Endodermal cell (in vitro differentiated cells): ENCODE results near the gene STEAP1B. TPM values are rescaled to one million over a fixed set of nuclear protein-coding genes. Genes with fewer than 3 reads are reported as not detected.

ENCODE experiments used
- DNase-seq: peaks from one replicate; pipeline ENCODE4 v3.0.0-alpha.2; 2017
- H3K27ac ChIP-seq: 2 replicates; pipeline ENCODE4 v1.5.1; 2013; ENCODE audit warnings: mild to moderate bottlenecking, low read depth, low read length, moderate library complexity
- H3K27me3 ChIP-seq: 2 replicates; pipeline ENCODE4 v1.6.1; 2013; ENCODE audit warnings: mild to moderate bottlenecking, low read length, moderate library complexity; ENCODE audit not compliant: insufficient read depth, control insufficient read depth, poor library complexity, severe bottlenecking
- H3K36me3 ChIP-seq: 2 replicates; pipeline ENCODE4 v1.7.0; 2013; ENCODE audit warnings: mild to moderate bottlenecking, low read length, moderate library complexity; ENCODE audit not compliant: control insufficient read depth, insufficient read depth
- H3K4me1 ChIP-seq: one replicate; pipeline ENCODE4 v1.7.0; 2013; ENCODE audit warnings: low read length; ENCODE audit not compliant: control insufficient read depth, insufficient read depth
- H3K4me3 ChIP-seq: 2 replicates; pipeline ENCODE4 v1.5.1; 2013; ENCODE audit warnings: mild to moderate bottlenecking, low read length, moderate library complexity
- H3K9ac ChIP-seq: 2 replicates; pipeline ENCODE4 v1.6.1; 2013; ENCODE audit warnings: mild to moderate bottlenecking, low read length, moderate library complexity; ENCODE audit not compliant: poor library complexity, severe bottlenecking; ENCODE audit errors: extremely low read depth
- H3K9me3 ChIP-seq: 2 replicates; pipeline ENCODE4 v1.6.1; 2013; ENCODE audit warnings: mild to moderate bottlenecking, low read length, moderate library complexity; ENCODE audit not compliant: control insufficient read depth
- H3K27ac Mint-ChIP-seq: 2 replicates; pipeline ENCODE4 v1.8.0; 2020; ENCODE audit warnings: mixed read lengths
- H3K27me3 Mint-ChIP-seq: 2 replicates; pipeline ENCODE4 v1.8.0; 2021; ENCODE audit warnings: mild to moderate bottlenecking, mixed read lengths; ENCODE audit not compliant: insufficient read depth
- H3K36me3 Mint-ChIP-seq: 2 replicates; pipeline ENCODE4 v1.8.0; 2020; ENCODE audit warnings: low read depth, mixed read lengths
- H3K4me1 Mint-ChIP-seq: 2 replicates; pipeline ENCODE4 v1.8.0; 2020; ENCODE audit warnings: mixed read lengths
- H3K4me3 Mint-ChIP-seq: 2 replicates; pipeline ENCODE4 v1.8.0; 2020; ENCODE audit warnings: mild to moderate bottlenecking, moderate library complexity, mixed read lengths
- H3K9me3 Mint-ChIP-seq: 2 replicates; pipeline ENCODE4 v1.8.0; 2020; ENCODE audit warnings: mild to moderate bottlenecking, mixed read lengths
- CTCF ChIP-seq: fragments of 200-600 bp; sonication (generic); conservative IDR thresholded peaks from 2 replicates; pipeline ENCODE4 v1.5.0; 2021; ENCODE audit warnings: antibody characterized with exemption, mild to moderate bottlenecking
- WGBS, 2 experiments: methylation state at CpG; one replicate each; pipeline versions ENCODE4 v1.1.5 to v1.1.7; 2013; ENCODE audit warnings: missing lambda C conversion rate in 2 of 2, mixed read lengths in 1 of 2; ENCODE audit not compliant: insufficient coverage in 1 of 2, insufficient read length in 1 of 2; 5-methylcytosine and 5-hydroxymethylcytosine counted together
- total RNA-seq, 2 donors: library from RNA; stranded (reverse); fragmentation: NEBNext Ultra II Directional in 1 of 2; extraction: Animal tissue kit (Norgen Biotek cat#: 25700) in 1 of 2; gene quantifications; 2 replicates in 1 of 2; 3 replicates in 1 of 2; pipeline ENCODE4 v1.2.1, GENCODE V29; 2021

Gene STEAP1B
- total RNA-seq, 2 donors from 2014 or later: 30.5 to 54.2 TPM

- Histone ChIP-seq H3K9ac (no peak overlapping the region), H3K4me3 (no peak overlapping the region), H3K27ac (no peak overlapping the region), H3K27me3 (no peaks in the 10 kb centered on the region), H3K36me3 (no peaks in the 10 kb centered on the region), H3K9me3 (peaks cover 7% of the 10 kb centered on the region), H3K4me1 (no peaks in the 10 kb centered on the region)
- no peaks in the 10 kb centered on the region for H3K27me3 Mint-ChIP-seq
- H3K9me3 Mint-ChIP-seq: no peaks in the 10 kb centered on the region
- peaks cover 19% of the 10 kb centered on the region for H3K4me1 Mint-ChIP-seq
- H3K36me3 Mint-ChIP-seq: peaks cover 23% of the 10 kb centered on the region
- TF ChIP-seq CTCF: no peak
- DNase-seq: no peak
- no peak overlapping the region for H3K4me3 Mint-ChIP-seq
- H3K27ac Mint-ChIP-seq: no peak overlapping the region
- WGBS, 2 experiments: 83 to 100% methylated on average over 2 to 3 of the region's 3 CpGs
Observed at GRCh38 chr7:22447762-22448161, 52.2 kb downstream of the STEAP1B start.

- H3K9me3 ChIP-seq: peaks cover 7% of the 10 kb centered on the region
- no peak overlapping the region for H3K9ac ChIP-seq
- H3K4me3 ChIP-seq: no peak overlapping the region
- H3K4me1 ChIP-seq: peaks cover 6% of the 10 kb centered on the region
- Mint-ChIP-seq H3K9me3 (no peaks in the 10 kb centered on the region), H3K27ac (no peak overlapping the region), H3K4me1 (peaks cover 24% of the 10 kb centered on the region), H3K36me3 (peaks cover 23% of the 10 kb centered on the region), H3K4me3 (no peak overlapping the region), H3K27me3 (no peaks in the 10 kb centered on the region)
- H3K27me3 ChIP-seq: no peaks in the 10 kb centered on the region
- H3K36me3 ChIP-seq: no peaks in the 10 kb centered on the region
- no peak overlapping the region for H3K27ac ChIP-seq
- TF ChIP-seq CTCF: no peak
- no peak for DNase-seq
Observed at GRCh38 chr7:22447008-22447407, 53.0 kb downstream of the STEAP1B start.

GRCh38 chr7:22445853-22446252, 54.1 kb downstream of the STEAP1B start:
- Histone ChIP-seq H3K4me1 (peaks cover 7% of the 10 kb centered on the region), H3K9me3 (no peaks in the 10 kb centered on the region), H3K9ac (no peak overlapping the region), H3K27me3 (no peaks in the 10 kb centered on the region), H3K4me3 (no peak overlapping the region), H3K27ac (no peak overlapping the region), H3K36me3 (no peaks in the 10 kb centered on the region)
- no peak for TF ChIP-seq CTCF
- no peak for DNase-seq
- H3K36me3 Mint-ChIP-seq: peaks cover 17% of the 10 kb centered on the region
- no peaks in the 10 kb centered on the region for H3K27me3 Mint-ChIP-seq
- no peak overlapping the region for H3K4me3 Mint-ChIP-seq
- no peak overlapping the region for H3K27ac Mint-ChIP-seq
- H3K9me3 Mint-ChIP-seq: no peaks in the 10 kb centered on the region
- WGBS, 2 experiments: 92 to 100% methylated on average over 2 to 3 of the region's 3 CpGs
- H3K4me1 Mint-ChIP-seq: peaks cover 26% of the 10 kb centered on the region
